ENCODE results near the gene SV2A.

DNA sequence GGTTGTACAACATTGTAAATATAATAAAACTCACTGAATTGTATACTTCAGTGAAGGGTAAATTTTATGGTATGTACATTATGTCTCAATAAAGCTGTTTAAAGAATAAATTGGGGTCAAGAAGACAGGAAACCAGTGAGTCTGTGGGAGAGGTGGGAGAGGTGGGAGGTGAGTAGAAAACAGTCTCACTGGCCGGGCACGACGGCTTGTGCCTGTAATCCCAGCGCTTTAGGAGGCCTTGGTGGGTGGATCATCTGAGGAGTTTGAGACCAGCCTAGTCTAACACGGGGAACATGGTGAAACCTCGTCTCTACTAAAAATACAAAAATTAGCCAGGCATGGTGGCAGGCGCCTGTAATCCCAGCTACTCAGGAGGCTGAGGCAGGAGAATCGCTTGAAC, 14.8 kb upstream of the SV2A start:
- TF ChIP-seq, protein P1, sequence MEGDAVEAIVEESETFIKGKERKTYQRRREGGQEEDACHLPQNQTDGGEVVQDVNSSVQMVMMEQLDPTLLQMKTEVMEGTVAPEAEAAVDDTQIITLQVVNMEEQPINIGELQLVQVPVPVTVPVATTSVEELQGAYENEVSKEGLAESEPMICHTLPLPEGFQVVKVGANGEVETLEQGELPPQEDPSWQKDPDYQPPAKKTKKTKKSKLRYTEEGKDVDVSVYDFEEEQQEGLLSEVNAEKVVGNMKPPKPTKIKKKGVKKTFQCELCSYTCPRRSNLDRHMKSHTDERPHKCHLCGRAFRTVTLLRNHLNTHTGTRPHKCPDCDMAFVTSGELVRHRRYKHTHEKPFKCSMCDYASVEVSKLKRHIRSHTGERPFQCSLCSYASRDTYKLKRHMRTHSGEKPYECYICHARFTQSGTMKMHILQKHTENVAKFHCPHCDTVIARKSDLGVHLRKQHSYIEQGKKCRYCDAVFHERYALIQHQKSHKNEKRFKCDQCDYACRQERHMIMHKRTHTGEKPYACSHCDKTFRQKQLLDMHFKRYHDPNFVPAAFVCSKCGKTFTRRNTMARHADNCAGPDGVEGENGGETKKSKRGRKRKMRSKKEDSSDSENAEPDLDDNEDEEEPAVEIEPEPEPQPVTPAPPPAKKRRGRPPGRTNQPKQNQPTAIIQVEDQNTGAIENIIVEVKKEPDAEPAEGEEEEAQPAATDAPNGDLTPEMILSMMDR (IDR thresholded peaks at IDR 0.05; ENCODE audit: low read depth, low read length), result no peak
- no peak for TF ChIP-seq EZH2phosphoT487 (IDR thresholded peaks at IDR 0.05; ENCODE audit: low read depth)
